GM23338 (cell line): ENCODE measurements around the gene FKRP. TPM values are rescaled to one million over a fixed set of nuclear protein-coding genes. Genes with fewer than 3 reads are reported as not detected.

Experiments
- ATAC-seq: fragments of 200-7000 bp; cut with Tn5 transposase; 3 replicates; pipeline ENCODE4 v1.9.1; 2020
- DNase-seq: peaks from one replicate; pipeline ENCODE4 v3.0.0-alpha.2; 2015; ENCODE audit warnings: low spot score
- H2AFZ ChIP-seq: fragments of 200-600 bp; sonication (generic); 2 replicates; pipeline ENCODE4 v1.8.0; 2016; ENCODE audit warnings: antibody characterized with exemption, mild to moderate bottlenecking, moderate library complexity
- H3F3A ChIP-seq: fragments of 200-600 bp; sonication (generic); replicated peaks from 2 replicates; pipeline ENCODE4 v1.8.0; 2017; ENCODE audit warnings: antibody characterized with exemption, mixed run types, low read depth
- H3K27ac ChIP-seq: fragments of 200-600 bp; sonication (generic); 2 replicates; pipeline ENCODE4 v1.6.1; 2016; ENCODE audit warnings: low read depth
- H3K27me3 ChIP-seq: fragments of 200-600 bp; sonication (generic); 2 replicates; pipeline ENCODE4 v1.8.0; 2016; ENCODE audit warnings: mild to moderate bottlenecking, mixed run types, moderate library complexity; ENCODE audit not compliant: insufficient read depth
- H3K36me3 ChIP-seq: fragments of 200-600 bp; sonication (generic); 2 replicates; pipeline ENCODE4 v1.8.0; 2016; ENCODE audit warnings: mild to moderate bottlenecking; ENCODE audit not compliant: insufficient read depth
- H3K4me1 ChIP-seq: fragments of 200-600 bp; sonication (generic); 2 replicates; pipeline ENCODE4 v1.8.0; 2016; ENCODE audit warnings: mild to moderate bottlenecking, moderate library complexity; ENCODE audit not compliant: insufficient read depth
- H3K4me2 ChIP-seq: fragments of 200-600 bp; sonication (generic); 2 replicates; pipeline ENCODE4 v1.7.1; 2017; ENCODE audit warnings: mixed run types
- H3K4me3 ChIP-seq: fragments of 200-600 bp; sonication (generic); 2 replicates; pipeline ENCODE4 v1.6.1; 2016; ENCODE audit warnings: mixed run types
- H3K79me2 ChIP-seq: fragments of 200-600 bp; sonication (generic); replicated peaks from 2 replicates; pipeline ENCODE4 v1.8.0; 2017; ENCODE audit warnings: mild to moderate bottlenecking; ENCODE audit not compliant: insufficient read depth
- H3K9me2 ChIP-seq: fragments of 200-600 bp; sonication (generic); 2 replicates; pipeline ENCODE4 v1.8.0; 2017; ENCODE audit not compliant: insufficient read depth
- H4K20me1 ChIP-seq: fragments of 200-600 bp; sonication (generic); replicated peaks from 2 replicates; pipeline ENCODE4 v1.8.0; 2017; ENCODE audit warnings: mild to moderate bottlenecking; ENCODE audit not compliant: insufficient read depth
- H3K27ac Mint-ChIP-seq: 2 replicates; pipeline ENCODE4 v1.8.0; 2020; ENCODE audit warnings: inconsistent platforms, mild to moderate bottlenecking, moderate library complexity, mixed read lengths
- H3K27me3 Mint-ChIP-seq: 3 replicates; pipeline ENCODE4 v1.8.0; 2022; ENCODE audit warnings: low read depth, mild to moderate bottlenecking, moderate library complexity, mixed read lengths, inconsistent platforms; ENCODE audit not compliant: insufficient read depth, poor library complexity
- H3K36me3 Mint-ChIP-seq: 3 replicates; pipeline ENCODE4 v1.8.0; 2021; ENCODE audit warnings: low read depth, mild to moderate bottlenecking, inconsistent platforms, moderate library complexity, mixed read lengths
- H3K4me1 Mint-ChIP-seq: 3 replicates; pipeline ENCODE4 v1.8.0; 2020; ENCODE audit warnings: mild to moderate bottlenecking, inconsistent platforms, mixed read lengths
- H3K4me3 Mint-ChIP-seq: 3 replicates; pipeline ENCODE4 v1.8.0; 2021; ENCODE audit warnings: moderate library complexity, mild to moderate bottlenecking, inconsistent platforms, mixed read lengths
- H3K9me3 Mint-ChIP-seq: 3 replicates; pipeline ENCODE4 v1.8.0; 2020; ENCODE audit warnings: moderate library complexity, mild to moderate bottlenecking, inconsistent platforms, mixed read lengths
- CREB1 ChIP-seq: fragments of 250-450 bp; sonication (Bioruptor Pico); IDR thresholded peaks from 2 replicates; pipeline ENCODE4 v1.5.0; 2020; ENCODE audit warnings: low read depth, mild to moderate bottlenecking, moderate library complexity
- CTCF ChIP-seq, 2 experiments: fragments of 200-600 bp in 1 of 2; sonication (generic) in 1 of 2; conservative IDR thresholded peaks; 2 replicates each; pipeline versions ENCODE4 v1.5.1 to v1.6.1; 2016 to 2017; ENCODE audit warnings: antibody characterized with exemption in 2 of 2, low read depth in 2 of 2, mild to moderate bottlenecking in 2 of 2, moderate library complexity in 1 of 2
- NANOG ChIP-seq: IDR thresholded peaks from 2 replicates; pipeline ENCODE4 v1.6.1; 2016; ENCODE audit warnings: antibody characterized with exemption, borderline replicate concordance
- POLR2AphosphoS5 ChIP-seq: IDR thresholded peaks from 2 replicates; pipeline ENCODE4 v1.6.1; 2016; ENCODE audit warnings: antibody characterized with exemption, low read depth
- REST ChIP-seq: IDR thresholded peaks from one replicate; pipeline ENCODE4 v1.6.1; 2018; ENCODE audit warnings: antibody characterized with exemption; ENCODE audit not compliant: unreplicated experiment
- ZNF114 ChIP-seq: fragments of 250-450 bp; sonication (Bioruptor Pico); IDR thresholded peaks from 2 replicates; pipeline ENCODE4 v1.5.0; 2020; ENCODE audit warnings: mild to moderate bottlenecking, moderate library complexity
- ZNF331 ChIP-seq: fragments of 250-450 bp; sonication (Bioruptor Pico); IDR thresholded peaks from 2 replicates; pipeline ENCODE4 v1.5.0; 2020; ENCODE audit warnings: low read depth, mild to moderate bottlenecking, moderate library complexity
- ZNF462 ChIP-seq: fragments of 250-450 bp; sonication (Bioruptor Pico); IDR thresholded peaks from 2 replicates; pipeline ENCODE4 v1.5.0; 2020; ENCODE audit warnings: mild to moderate bottlenecking, moderate library complexity
- polyA plus RNA-seq: library from polyadenylated mRNA; unstranded; fragments of >200 nt; fragmentation: Nextera tagmentation; extraction: Ambion mirVana; gene quantifications from 2 replicates; pipeline ENCODE4 v1.2.1, GENCODE V29; 2016
- total RNA-seq: library from RNA; depleted of rRNA; stranded (reverse); fragments of >200 nt; shearing (Covaris generic); gene quantifications from 2 replicates; pipeline ENCODE4 v1.2.3, GENCODE V29; 2014

FKRP gene
- total and polyA plus RNA-seq, 2 experiments from 2014 or later: 11.5 to 31.9 TPM

- H3K27me3 Mint-ChIP-seq: peaks cover 19% of the 10 kb centered on the region
- peaks cover 25% of the 10 kb centered on the region for H3K4me1 ChIP-seq
- peak; percentile 20 for ATAC-seq
- peak overlapping the region; percentile 97 for H3K4me3 Mint-ChIP-seq
- H3K36me3 ChIP-seq: no peaks in the 10 kb centered on the region
- H3K27me3 ChIP-seq: no peaks in the 10 kb centered on the region
- peaks cover 21% of the 10 kb centered on the region for H3F3A ChIP-seq
- H3K27ac ChIP-seq: peak overlapping the region; percentile 92
- H4K20me1 ChIP-seq: peaks cover 9% of the 10 kb centered on the region
- no peaks in the 10 kb centered on the region for H3K9me2 ChIP-seq
- peaks cover 13% of the 10 kb centered on the region for H3K36me3 Mint-ChIP-seq
- H2AFZ ChIP-seq: peak overlapping the region; percentile 66
- H3K4me2 ChIP-seq: peak overlapping the region; percentile 77
- H3K4me1 Mint-ChIP-seq: peaks cover 28% of the 10 kb centered on the region
- peaks cover 33% of the 10 kb centered on the region for H3K79me2 ChIP-seq
- H3K9me3 Mint-ChIP-seq: no peaks in the 10 kb centered on the region
- peak overlapping the region; percentile 89 for H3K27ac Mint-ChIP-seq
- DNase-seq: peak; percentile 75
- no peak for TF ChIP-seq ZNF331
- TF ChIP-seq ZNF114: no peak
- TF ChIP-seq NANOG: no peak
- no peak for TF ChIP-seq REST
- peak; percentile 38 to 43 for TF ChIP-seq CTCF (conservative IDR thresholded peaks at IDR 0.05; ENCODE audit: low read depth in 2 of 2)
- no peak for TF ChIP-seq CREB1
- H3K4me3 ChIP-seq: peak overlapping the region; percentile 97
These were observed 29.7 kb upstream of the FKRP start for GRCh38 chr19:46715975-46716671.

GRCh38 chr19:46716672-46717033, 29.2 kb upstream of the FKRP start:
- H3K4me3 ChIP-seq: peak overlapping the region; percentile 97
- peak overlapping the region; percentile 66 for H2AFZ ChIP-seq
- H3K36me3 ChIP-seq: no peaks in the 10 kb centered on the region
- H3K79me2 ChIP-seq: peaks cover 33% of the 10 kb centered on the region
- H3K4me1 ChIP-seq: peaks cover 25% of the 10 kb centered on the region
- H3K4me3 Mint-ChIP-seq: peak overlapping the region; percentile 97
- peaks cover 9% of the 10 kb centered on the region for H4K20me1 ChIP-seq
- DNase-seq (peak; percentile 44), ATAC-seq (no peak; the same call in 1 of the 3 replicates)
- peaks cover 18% of the 10 kb centered on the region for H3K36me3 Mint-ChIP-seq
- peaks cover 27% of the 10 kb centered on the region for H3K4me1 Mint-ChIP-seq
- H3K27ac Mint-ChIP-seq: peak overlapping the region; percentile 89
- no peaks in the 10 kb centered on the region for H3K27me3 ChIP-seq
- H3K9me3 Mint-ChIP-seq: no peaks in the 10 kb centered on the region
- H3K4me2 ChIP-seq: peak overlapping the region; percentile 77
- H3K27ac ChIP-seq: peak overlapping the region; percentile 92
- no peaks in the 10 kb centered on the region for H3K9me2 ChIP-seq
- H3K27me3 Mint-ChIP-seq: peaks cover 19% of the 10 kb centered on the region
- peaks cover 19% of the 10 kb centered on the region; the same call in 1 of the 2 replicates for H3F3A ChIP-seq
- TF ChIP-seq ZNF462 (CRISPR knock-in tag): no peak
- no peak for TF ChIP-seq POLR2AphosphoS5
